Activated CD8-positive, alpha-beta T cell treated with anti-CD3 and anti-CD28 coated beads for 36 hours (primary cell): ENCODE measurements around the gene ATP5F1D. TPM values are rescaled to one million over a fixed set of nuclear protein-coding genes. Genes with fewer than 3 reads are reported as not detected.

Experiments
- ATAC-seq: fragments of 200-7000 bp; cut with Tn5 transposase; one replicate; pipeline ENCODE4 v1.10.0; 2021; ENCODE audit warnings: mild to moderate bottlenecking, moderate library complexity
- CTCF ChIA-PET: fragments of 350-600 bp; sonication (Branson Sonifier 250); formaldehyde crosslinking; loops from one replicate; lab custom pipeline; 2021; ENCODE audit warnings: antibody characterized with exemption; lab: Charles Lee
- POLR2A ChIA-PET: fragments of 350-600 bp; sonication (Branson Sonifier 250); formaldehyde crosslinking; loops from one replicate; lab custom pipeline; 2021; ENCODE audit warnings: antibody characterized with exemption; lab: Charles Lee
- DNase-seq: peaks from one replicate; pipeline ENCODE4 v3.0.0-alpha.2; 2020
- H3K27ac Mint-ChIP-seq: one replicate; pipeline ENCODE4 v1.8.0; 2021; ENCODE audit warnings: mild to moderate bottlenecking, mixed read lengths
- H3K27me3 Mint-ChIP-seq: one replicate; pipeline ENCODE4 v1.8.0; 2021; ENCODE audit warnings: mixed read lengths
- H3K36me3 Mint-ChIP-seq: one replicate; pipeline ENCODE4 v1.8.0; 2021; ENCODE audit warnings: low read depth, mixed read lengths
- H3K4me1 Mint-ChIP-seq: one replicate; pipeline ENCODE4 v1.8.0; 2021; ENCODE audit warnings: low read depth, mixed read lengths
- H3K4me3 Mint-ChIP-seq: one replicate; pipeline ENCODE4 v1.8.0; 2021; ENCODE audit warnings: mild to moderate bottlenecking, moderate library complexity, mixed read lengths
- H3K9me3 Mint-ChIP-seq: one replicate; pipeline ENCODE4 v1.8.0; 2021; ENCODE audit warnings: mixed read lengths
- CTCF ChIP-seq: fragments of 200-600 bp; IDR thresholded peaks from one replicate; pipeline ENCODE4 v1.8.0; 2022; ENCODE audit warnings: antibody characterized with exemption, mild to moderate bottlenecking
- intact Hi-C: fragments of 100-400 bp; cut with micrococcal nuclease; formaldehyde crosslinking; loops from one replicate; pipeline ENCODE4 v1.10.0; 2022
- total RNA-seq, 2 experiments: library from RNA; stranded (reverse); gene quantifications; one replicate each; pipeline ENCODE4 v1.2.3, GENCODE V29; 2021

ATP5F1D gene
- total RNA-seq, 2 experiments from 2014 or later = 186 to 199 TPM

- no peaks in the 10 kb centered on the region for H3K27me3 Mint-ChIP-seq
- H3K27ac Mint-ChIP-seq = peak overlapping the region; percentile 98
- no peaks in the 10 kb centered on the region for H3K9me3 Mint-ChIP-seq
- peaks cover 39% of the 10 kb centered on the region for H3K4me1 Mint-ChIP-seq
- TF ChIP-seq CTCF = no peak
- H3K4me3 Mint-ChIP-seq = peak overlapping the region; percentile 88
- POLR2A ChIA-PET = interaction anchor here (1.2 kb wide), 1 partner anchor 33 kb away, joined by 5 read pairs; no protein-coding TSS in a partner anchor
- ATAC-seq (no peak), DNase-seq (peak; percentile 63)
- H3K36me3 Mint-ChIP-seq = peaks cover 58% of the 10 kb centered on the region
- intact Hi-C loops = loop anchor here (10.0 kb wide), 1 partner anchor 88 kb away; no protein-coding TSS in a partner anchor
- CTCF ChIA-PET = interaction anchor here (1.2 to 5.6 kb wide), 2 partner anchors 32 to 87 kb away, joined by 3 to 65 read pairs; no protein-coding TSS in a partner anchor
Observed at GRCh38 chr19:1276628-1277022, 35.1 kb downstream of the ATP5F1D start.

- H3K4me1 Mint-ChIP-seq = peaks cover 34% of the 10 kb centered on the region
- H3K27me3 Mint-ChIP-seq = no peaks in the 10 kb centered on the region
- ATAC-seq (no peak), DNase-seq (no peak)
- H3K36me3 Mint-ChIP-seq = peaks cover 54% of the 10 kb centered on the region
- TF ChIP-seq CTCF = no peak
- peak overlapping the region; percentile 88 for H3K4me3 Mint-ChIP-seq
- H3K27ac Mint-ChIP-seq = peak overlapping the region; percentile 98
- H3K9me3 Mint-ChIP-seq = no peaks in the 10 kb centered on the region
- CTCF ChIA-PET = interaction anchor here (1.2 to 4.3 kb wide), 2 partner anchors 32 to 87 kb away, joined by 3 to 26 read pairs; no protein-coding TSS in a partner anchor
- POLR2A ChIA-PET = interaction anchor here (1.2 kb wide), 1 partner anchor 33 kb away, joined by 5 read pairs; no protein-coding TSS in a partner anchor
- intact Hi-C loops = loop anchor here (10.0 kb wide), 1 partner anchor 88 kb away; no protein-coding TSS in a partner anchor
Observed at GRCh38 chr19:1277061-1277460, 35.5 kb downstream of the ATP5F1D start.

- Mint-ChIP-seq H3K9me3 (no peaks in the 10 kb centered on the region), H3K27ac (no peak overlapping the region), H3K4me1 (peaks cover 25% of the 10 kb centered on the region), H3K27me3 (no peaks in the 10 kb centered on the region), H3K36me3 (peaks cover 44% of the 10 kb centered on the region), H3K4me3 (no peak overlapping the region)
- POLR2A ChIA-PET = interaction anchor here (0.6 to 2.3 kb wide), 5 partner anchors 9 to 132 kb away, joined by 3 to 9 read pairs (median 3); partner anchors contain the start of gene CIRBP
- no peak for DNase-seq
- ATAC-seq = no peak
- intact Hi-C loops = loop anchor here (10.0 kb wide), 1 partner anchor 87 kb away; no protein-coding TSS in a partner anchor
- TF ChIP-seq CTCF = no peak
- CTCF ChIA-PET = interaction anchor here (1.4 to 4.3 kb wide), 4 partner anchors 33 to 94 kb away, joined by 3 to 26 read pairs (median 16); no protein-coding TSS in a partner anchor
Observed at GRCh38 chr19:1278074-1278473, 36.5 kb downstream of the ATP5F1D start.

GRCh38 chr19:1278713-1279660 lies 37.4 kb downstream of the ATP5F1D start:
- no peak overlapping the region for H3K27ac Mint-ChIP-seq
- CTCF ChIA-PET = interaction anchor here (0.7 to 4.3 kb wide), 13 partner anchors 10 to 435 kb away, joined by 3 to 26 read pairs (median 4); partner anchors contain the start of gene CIRBP
- no peak for DNase-seq

More at GRCh38 chr19:1278713-1279660, 37.4 kb downstream of the ATP5F1D start:
- no peak for TF ChIP-seq CTCF
- peaks cover 37% of the 10 kb centered on the region for H3K36me3 Mint-ChIP-seq
- H3K27me3 Mint-ChIP-seq = peaks cover under 1% of the 10 kb centered on the region
- ATAC-seq = no peak
- POLR2A ChIA-PET = interaction anchor here (0.6 to 2.3 kb wide), 7 partner anchors 10 to 162 kb away, joined by 3 to 9 read pairs (median 3); partner anchors contain the start of gene CIRBP
- no peaks in the 10 kb centered on the region for H3K9me3 Mint-ChIP-seq
- H3K4me3 Mint-ChIP-seq = no peak overlapping the region
- intact Hi-C loops = loop anchor here (10.0 kb wide), 1 partner anchor 86 kb away; no protein-coding TSS in a partner anchor
- H3K4me1 Mint-ChIP-seq = peaks cover 16% of the 10 kb centered on the region
